ENCODE data around the gene HYAL2. TPM values are rescaled to one million over a fixed set of nuclear protein-coding genes. Genes with fewer than 3 reads are reported as not detected.

The HYAL2 gene
- total RNA-seq, 4 donors from 2014 or later, result 37.4 to 114 (median 97.2) TPM

DNA sequence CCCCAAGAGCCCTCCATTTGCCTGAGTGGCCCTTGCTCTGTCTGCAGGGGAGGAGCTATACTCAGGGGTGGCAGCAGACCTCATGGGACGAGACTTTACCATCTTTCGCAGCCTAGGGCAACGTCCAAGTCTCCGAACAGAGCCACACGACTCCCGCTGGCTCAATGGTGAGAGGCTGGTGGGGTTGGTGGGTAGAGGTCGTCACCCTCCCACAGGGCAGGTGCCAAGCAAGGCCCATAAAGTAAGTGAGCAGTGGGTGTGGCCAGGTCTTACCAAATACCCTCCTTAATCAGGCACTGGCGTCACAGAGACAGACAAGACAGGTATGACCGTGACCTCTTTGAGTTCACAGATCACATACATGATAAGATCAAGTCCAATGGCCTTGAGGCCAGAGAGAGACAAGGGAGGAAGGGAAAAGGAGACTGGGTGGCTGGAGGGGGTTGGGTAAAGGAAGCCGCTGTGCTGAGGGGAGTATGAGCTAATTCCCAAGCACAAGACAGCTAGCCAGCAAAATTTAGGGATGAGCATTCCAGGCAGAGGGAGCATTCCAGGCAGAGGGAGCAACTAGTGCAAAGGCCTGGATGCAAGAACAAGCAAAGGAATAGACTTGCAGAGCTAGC is 51.1 kb downstream of the HYAL2 start:
- no peak for DNase-seq (ENCODE audit: extremely low spot score)
- intact Hi-C loops (cut with DNase I), result loop anchor here (5.0 kb wide), 2 partner anchors 79 to 149 kb away; partner anchors contain the start of gene GNAT1
- peak overlapping the region in 1 of 4 donors; percentile 66 for H3K4me3 ChIP-seq

DNA sequence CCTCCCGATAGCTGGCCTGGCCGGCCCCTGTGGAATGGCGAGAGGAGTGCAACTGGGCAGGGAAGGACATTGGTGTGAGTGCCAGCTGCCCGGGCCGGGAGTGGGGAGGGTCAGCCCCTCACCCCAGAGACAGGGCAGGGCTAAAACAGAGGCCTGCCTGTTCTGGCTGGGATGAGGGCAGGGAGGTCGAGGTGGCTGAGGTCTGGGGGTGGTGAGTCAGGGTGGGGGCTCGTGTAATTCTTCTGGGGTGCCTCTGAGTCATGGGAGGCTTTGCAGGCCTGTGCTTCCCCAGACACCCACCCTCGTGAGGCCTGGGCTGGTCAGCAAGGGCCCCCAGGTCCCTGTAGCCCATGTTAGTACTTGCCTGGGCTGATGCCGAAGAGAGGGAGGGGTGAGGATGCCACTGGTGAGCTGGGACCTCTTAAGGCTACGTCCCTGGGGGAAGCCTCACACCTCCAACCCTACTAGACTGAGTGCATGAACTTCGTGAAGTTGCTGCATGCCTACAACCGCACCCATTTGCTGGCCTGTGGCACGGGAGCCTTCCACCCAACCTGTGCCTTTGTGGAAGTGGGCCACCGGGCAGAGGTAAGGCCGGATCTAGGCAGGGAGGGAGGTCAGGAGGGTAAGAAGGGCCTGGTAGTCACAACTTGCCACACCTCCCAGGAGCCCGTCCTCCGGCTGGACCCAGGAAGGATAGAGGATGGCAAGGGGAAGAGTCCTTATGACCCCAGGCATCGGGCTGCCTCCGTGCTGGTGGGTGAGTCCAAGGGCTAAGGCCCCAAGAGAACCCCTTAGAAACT is 51.9 kb downstream of the HYAL2 start:
- peaks cover 0 to 25% (median 5%) of the 10 kb centered on the region in 4 donors for H3K27me3 ChIP-seq
- no peak for DNase-seq (ENCODE audit: extremely low spot score)
- peak overlapping the region; percentile 35 to 74 (median 63) for H3K4me3 ChIP-seq
- H3K4me1 ChIP-seq, result peaks cover 55 to 93% (median 77%) of the 10 kb centered on the region in 4 donors
- no peaks in the 10 kb centered on the region for H3K9me3 ChIP-seq
- intact Hi-C loops (cut with DNase I), result loop anchor here (5.0 kb wide), 2 partner anchors 78 to 148 kb away; partner anchors contain the start of gene GNAT1
- 87% methylated on average over 15 of the region's 19 CpGs for WGBS
- peak overlapping the region; percentile 23 to 100 (median 94) for H3K27ac ChIP-seq (replicated peaks in 1 of 4)
- H3K36me3 ChIP-seq, result peaks cover 0 to 10% (median under 1%) of the 10 kb centered on the region in 4 donors
- TF ChIP-seq POLR2A (IDR thresholded peaks at IDR 0.05; ENCODE audit: low read depth), result no peak
- no peak for TF ChIP-seq EP300 (IDR thresholded peaks at IDR 0.05)
- TF ChIP-seq POLR2AphosphoS5 (IDR thresholded peaks at IDR 0.05), result peak in 1 of 2 donors; percentile 24
- TF ChIP-seq, protein P1, sequence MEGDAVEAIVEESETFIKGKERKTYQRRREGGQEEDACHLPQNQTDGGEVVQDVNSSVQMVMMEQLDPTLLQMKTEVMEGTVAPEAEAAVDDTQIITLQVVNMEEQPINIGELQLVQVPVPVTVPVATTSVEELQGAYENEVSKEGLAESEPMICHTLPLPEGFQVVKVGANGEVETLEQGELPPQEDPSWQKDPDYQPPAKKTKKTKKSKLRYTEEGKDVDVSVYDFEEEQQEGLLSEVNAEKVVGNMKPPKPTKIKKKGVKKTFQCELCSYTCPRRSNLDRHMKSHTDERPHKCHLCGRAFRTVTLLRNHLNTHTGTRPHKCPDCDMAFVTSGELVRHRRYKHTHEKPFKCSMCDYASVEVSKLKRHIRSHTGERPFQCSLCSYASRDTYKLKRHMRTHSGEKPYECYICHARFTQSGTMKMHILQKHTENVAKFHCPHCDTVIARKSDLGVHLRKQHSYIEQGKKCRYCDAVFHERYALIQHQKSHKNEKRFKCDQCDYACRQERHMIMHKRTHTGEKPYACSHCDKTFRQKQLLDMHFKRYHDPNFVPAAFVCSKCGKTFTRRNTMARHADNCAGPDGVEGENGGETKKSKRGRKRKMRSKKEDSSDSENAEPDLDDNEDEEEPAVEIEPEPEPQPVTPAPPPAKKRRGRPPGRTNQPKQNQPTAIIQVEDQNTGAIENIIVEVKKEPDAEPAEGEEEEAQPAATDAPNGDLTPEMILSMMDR (IDR thresholded peaks at IDR 0.05), result no peak

More for the DNA sequence above, 51.1 kb downstream of the HYAL2 start:
- no peaks in the 10 kb centered on the region for H3K9me3 ChIP-seq
- peak overlapping the region in 2 of 4 donors; percentile 13 to 23 for H3K27ac ChIP-seq (replicated peaks in 1 of 4)
- peaks cover 47 to 87% (median 73%) of the 10 kb centered on the region in 4 donors for H3K4me1 ChIP-seq
- 77% methylated on average over 8 of the region's 10 CpGs for WGBS
- H3K27me3 ChIP-seq, result peaks cover 0 to 33% (median 5%) of the 10 kb centered on the region in 4 donors
- H3K36me3 ChIP-seq, result peaks cover 0 to 17% (median 6%) of the 10 kb centered on the region in 4 donors
- TF ChIP-seq POLR2AphosphoS5 (IDR thresholded peaks at IDR 0.05), result no peak
- TF ChIP-seq EP300 (IDR thresholded peaks at IDR 0.05), result no peak
- TF ChIP-seq, protein P1 (IDR thresholded peaks at IDR 0.05), result no peak
- TF ChIP-seq POLR2A (IDR thresholded peaks at IDR 0.05; ENCODE audit: low read depth), result no peak

DNA sequence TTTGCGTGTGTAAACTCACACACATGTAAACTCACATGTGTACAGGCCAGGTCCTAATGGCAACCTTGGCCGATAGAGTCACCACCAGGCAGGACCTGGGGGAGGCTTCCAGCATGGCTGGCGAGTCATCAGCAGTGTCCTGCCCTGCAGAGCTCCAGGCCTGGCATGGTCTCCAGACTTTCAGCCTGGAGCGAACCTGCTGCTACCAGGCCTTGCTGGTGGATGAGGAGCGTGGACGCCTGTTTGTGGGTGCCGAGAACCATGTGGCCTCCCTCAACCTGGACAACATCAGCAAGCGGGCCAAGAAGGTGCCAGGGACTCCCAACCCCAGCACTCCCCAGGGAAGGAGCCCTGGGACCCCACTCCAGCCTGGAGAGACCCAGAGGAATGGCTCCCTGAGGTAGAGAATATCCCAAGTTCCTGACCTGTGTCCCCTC is 52.5 kb downstream of the HYAL2 start:
- Histone ChIP-seq H3K4me1 (peaks cover 61 to 93% (median 78%) of the 10 kb centered on the region in 4 donors), H3K4me3 (peak overlapping the region; percentile 35 to 74 (median 63)), H3K36me3 (peaks cover 0 to 4% (median 0%) of the 10 kb centered on the region in 4 donors), H3K27ac (replicated peaks in 1 of 4) (peak overlapping the region; percentile 93 to 100 (median 96)), H3K9me3 (no peaks in the 10 kb centered on the region), H3K27me3 (peaks cover 0 to 19% (median 5%) of the 10 kb centered on the region in 4 donors)
- TF ChIP-seq POLR2A (IDR thresholded peaks at IDR 0.05; ENCODE audit: low read depth), result no peak
- no peak for TF ChIP-seq POLR2AphosphoS5 (IDR thresholded peaks at IDR 0.05)
- TF ChIP-seq, protein P1 (IDR thresholded peaks at IDR 0.05), result no peak
- TF ChIP-seq EP300 (IDR thresholded peaks at IDR 0.05), result no peak
- 68% methylated on average over 2 of the region's 8 CpGs for WGBS
- no peak for DNase-seq (ENCODE audit: extremely low spot score)
- intact Hi-C loops (cut with DNase I), result loop anchor here (5.0 kb wide), 2 partner anchors 78 to 148 kb away; partner anchors contain the start of gene GNAT1

DNA sequence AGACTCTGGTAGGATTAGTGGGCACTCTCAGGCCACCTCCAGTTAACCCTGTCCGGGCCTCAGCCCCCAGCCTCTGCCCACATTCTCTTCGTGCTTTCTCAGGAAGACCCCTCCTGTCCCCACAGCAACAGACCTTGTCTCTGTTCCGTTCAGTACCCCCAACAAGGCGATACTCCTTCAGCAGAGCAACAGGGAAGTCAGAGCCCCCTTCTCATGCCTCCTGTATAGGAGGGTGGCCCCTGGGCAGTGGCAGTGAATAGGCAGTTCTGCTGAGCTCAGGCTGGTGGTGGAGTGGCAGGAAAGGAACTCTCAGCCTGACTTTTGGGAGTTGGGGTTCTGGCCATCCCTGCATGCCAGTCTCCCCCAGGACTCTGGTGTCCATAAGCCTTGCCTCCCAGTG is 53.1 kb downstream of the HYAL2 start:
- Histone ChIP-seq H3K4me3 (peak overlapping the region; percentile 35 to 74 (median 63)), H3K9me3 (no peaks in the 10 kb centered on the region), H3K4me1 (peaks cover 63 to 93% (median 78%) of the 10 kb centered on the region in 4 donors), H3K27ac (replicated peaks in 1 of 4) (peak overlapping the region; percentile 93 to 100 (median 96)), H3K27me3 (peaks cover 0 to 14% (median 1%) of the 10 kb centered on the region in 4 donors), H3K36me3 (peaks cover 0 to 4% (median 0%) of the 10 kb centered on the region in 4 donors)
- no peak for DNase-seq (ENCODE audit: extremely low spot score)
- intact Hi-C loops (cut with DNase I), result no loop called here
- TF ChIP-seq, protein P1 (IDR thresholded peaks at IDR 0.05), result no peak
- TF ChIP-seq POLR2AphosphoS5 (IDR thresholded peaks at IDR 0.05) (no peak), POLR2A (IDR thresholded peaks at IDR 0.05; ENCODE audit: low read depth) (no peak), EP300 (IDR thresholded peaks at IDR 0.05) (no peak)
- WGBS, result 72% methylated on average over 2 of the region's 4 CpGs
